ENCODE data around the gene B4GALT3.

B4GALT3 gene

GRCh38 chr1:161165742-161166668, 11.3 kb downstream of the B4GALT3 start, which contains the start of gene PPOX:
Gene PPOX, plus strand, starts transcription at chr1:161166426. Its CDS starts 422 bp downstream, at chr1:161166848.
- in situ Hi-C loops (cut with MboI; ENCODE audit: low sequenced_read_pairs), result no loop called here

DNA sequence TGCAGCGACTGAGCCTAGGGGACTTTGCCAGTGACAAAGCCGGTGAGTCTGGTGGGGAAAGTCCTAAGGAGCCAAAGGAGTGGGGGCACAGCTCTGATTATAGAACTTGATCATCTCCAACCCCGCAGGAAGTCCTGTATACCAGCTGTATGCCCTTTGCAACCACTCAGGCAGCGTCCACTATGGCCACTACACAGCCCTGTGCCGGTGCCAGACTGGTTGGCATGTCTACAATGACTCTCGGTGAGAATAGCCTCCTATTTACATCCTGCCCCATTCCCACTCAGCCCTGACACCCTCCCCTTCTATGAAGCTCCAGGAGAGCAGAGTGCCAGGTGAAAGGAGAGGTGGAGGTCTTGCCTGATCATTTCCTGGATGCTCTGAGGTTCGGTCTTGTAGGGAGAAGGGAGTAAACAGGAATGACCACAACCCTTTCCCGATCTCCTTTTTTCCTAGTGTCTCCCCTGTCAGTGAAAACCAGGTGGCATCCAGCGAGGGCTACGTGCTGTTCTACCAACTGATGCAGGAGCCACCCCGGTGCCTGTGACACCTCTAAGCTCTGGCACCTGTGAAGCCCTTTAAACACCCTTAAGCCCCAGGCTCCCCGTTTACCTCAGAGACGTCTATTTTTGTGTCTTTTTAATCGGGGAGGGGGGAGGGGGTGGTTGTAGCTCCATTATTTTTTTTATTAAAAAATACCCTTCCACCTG, 12.3 kb downstream of the B4GALT3 start:
- in situ Hi-C loops (cut with MboI; ENCODE audit: low sequenced_read_pairs), result no loop called here

- in situ Hi-C loops (cut with MboI; ENCODE audit: low sequenced_read_pairs), result no loop called here
Observed at GRCh38 chr1:161163793-161164192, 13.5 kb downstream of the B4GALT3 start.

GRCh38 chr1:161162806-161163205, 14.5 kb downstream of the B4GALT3 start:
- in situ Hi-C loops (cut with MboI; ENCODE audit: low sequenced_read_pairs), result no loop called here

DNA sequence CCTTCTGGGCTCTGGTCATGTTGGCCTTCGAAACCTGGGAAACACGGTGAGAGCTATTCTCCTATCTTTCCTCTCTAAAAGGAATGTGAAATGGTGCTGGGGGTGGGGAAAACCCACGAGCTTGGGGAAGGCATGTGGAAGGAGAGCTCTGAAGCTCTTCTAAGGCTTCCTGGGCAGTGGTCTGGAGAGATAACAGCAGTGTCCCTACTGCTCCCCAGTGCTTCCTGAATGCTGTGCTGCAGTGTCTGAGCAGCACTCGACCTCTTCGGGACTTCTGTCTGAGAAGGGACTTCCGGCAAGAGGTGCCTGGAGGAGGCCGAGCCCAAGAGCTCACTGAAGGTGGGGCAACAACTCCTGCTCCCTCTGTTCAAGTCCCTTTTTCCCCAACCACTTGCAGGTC, 15.3 kb downstream of the B4GALT3 start:
- in situ Hi-C loops (cut with MboI; ENCODE audit: low sequenced_read_pairs), result no loop called here

GRCh38 chr1:161161652-161162051, 15.7 kb downstream of the B4GALT3 start:
- in situ Hi-C loops (cut with MboI; ENCODE audit: low sequenced_read_pairs), result no loop called here

DNA sequence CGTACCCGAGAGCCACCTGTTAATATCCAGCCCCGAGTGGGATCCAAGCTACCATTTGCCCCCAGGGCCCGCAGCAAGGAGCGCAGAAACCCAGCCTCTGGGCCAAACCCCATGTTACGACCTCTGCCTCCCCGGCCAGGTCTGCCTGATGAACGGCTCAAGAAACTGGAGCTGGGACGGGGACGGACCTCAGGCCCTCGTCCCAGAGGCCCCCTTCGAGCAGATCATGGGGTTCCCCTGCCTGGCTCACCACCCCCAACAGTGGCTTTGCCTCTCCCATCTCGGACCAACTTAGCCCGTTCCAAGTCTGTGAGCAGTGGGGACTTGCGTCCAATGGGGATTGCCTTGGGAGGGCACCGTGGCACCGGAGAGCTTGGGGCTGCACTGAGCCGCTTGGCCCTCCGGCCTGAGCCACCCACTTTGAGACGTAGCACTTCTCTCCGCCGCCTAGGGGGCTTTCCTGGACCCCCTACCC, 16.6 kb downstream of the B4GALT3 start:
- in situ Hi-C loops (cut with MboI; ENCODE audit: low sequenced_read_pairs), result no loop called here

GRCh38 chr1:161159913-161160243, 17.4 kb downstream of the B4GALT3 start:
- in situ Hi-C loops (cut with MboI; ENCODE audit: low sequenced_read_pairs), result no loop called here

GRCh38 chr1:161159087-161159912, 18.0 kb downstream of the B4GALT3 start, which contains the start of gene USP21:
Gene USP21, plus strand, starts transcription at chr1:161159500. Its CDS starts 1,141 bp downstream, at chr1:161160641.
- in situ Hi-C loops (cut with MboI; ENCODE audit: low sequenced_read_pairs), result no loop called here

DNA sequence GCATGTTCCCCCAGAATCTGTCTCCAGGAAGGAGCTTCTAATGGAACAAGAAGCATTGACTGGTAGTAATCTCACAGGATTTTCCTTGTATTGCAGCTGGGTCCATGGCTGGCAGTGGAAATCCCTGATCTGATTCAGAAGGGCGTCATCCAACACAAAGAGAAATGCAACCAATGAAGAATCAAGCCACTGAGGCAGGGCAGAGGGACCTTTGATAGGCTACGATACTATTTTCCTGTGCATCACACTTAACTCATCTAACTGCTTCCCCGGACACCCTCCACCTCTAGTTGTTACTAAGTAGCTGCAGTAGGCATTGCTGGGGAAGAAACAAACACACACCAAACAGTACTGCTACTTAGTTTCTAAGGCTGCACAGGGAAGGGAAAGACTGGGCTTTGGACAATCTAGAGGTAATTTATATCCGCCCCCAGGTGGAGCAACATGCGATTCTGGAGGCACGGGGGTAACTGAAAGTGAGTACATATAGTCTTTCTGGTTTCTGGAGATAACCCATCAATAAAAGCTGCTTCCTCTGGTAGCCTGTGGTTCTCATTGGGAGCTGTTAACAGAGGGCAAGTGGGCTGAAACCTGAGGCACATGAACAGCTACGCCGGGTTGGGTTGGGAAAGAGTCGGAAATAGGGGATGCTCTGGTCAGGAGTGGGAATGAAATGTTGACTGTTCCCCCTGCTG, 18.8 kb downstream of the B4GALT3 start:
- in situ Hi-C loops (cut with MboI; ENCODE audit: low sequenced_read_pairs), result no loop called here

- in situ Hi-C loops (cut with MboI; ENCODE audit: low sequenced_read_pairs), result no loop called here
Observed at GRCh38 chr1:161157867-161158266, 19.4 kb downstream of the B4GALT3 start.

DNA sequence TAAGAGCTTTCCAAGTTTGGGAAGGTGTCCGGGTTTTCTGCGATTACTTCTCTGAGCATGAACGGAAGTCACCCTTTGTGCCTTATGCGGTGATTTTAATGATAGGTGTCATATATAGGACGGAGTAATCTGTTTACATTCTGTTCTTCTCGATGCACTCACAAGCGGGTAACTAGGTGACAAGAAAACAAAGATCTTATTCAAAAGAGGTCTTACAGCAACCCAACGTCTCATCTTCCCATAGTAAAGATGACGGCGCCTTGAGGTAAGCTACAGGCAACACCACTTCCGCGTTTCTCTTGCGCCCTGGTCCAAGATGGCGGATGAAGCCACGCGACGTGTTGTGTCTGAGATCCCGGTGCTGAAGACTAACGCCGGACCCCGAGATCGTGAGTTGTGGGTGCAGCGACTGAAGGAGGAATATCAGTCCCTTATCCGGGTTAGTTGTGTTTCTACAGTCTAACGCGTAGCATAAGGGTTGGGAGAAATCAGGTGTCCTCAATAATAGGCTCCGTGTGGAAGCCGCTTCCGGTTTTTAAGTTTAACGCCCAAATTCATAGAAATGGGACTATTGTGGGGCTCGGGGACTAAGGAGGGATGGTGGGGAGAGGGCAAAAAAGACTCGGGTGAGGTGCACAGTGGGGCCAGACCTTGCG, 23.5 kb downstream of the B4GALT3 start, which contains the start of gene UFC1:
UFC1 (plus strand) TSS at position 297 of the 656 bp plus-strand sequence; CDS start at position 317, 20 bp downstream.
- in situ Hi-C loops (cut with MboI; ENCODE audit: low sequenced_read_pairs), result no loop called here

GRCh38 chr1:161153176-161153575, 24.1 kb downstream of the B4GALT3 start:
- in situ Hi-C loops (cut with MboI; ENCODE audit: low sequenced_read_pairs), result no loop called here

- in situ Hi-C loops (cut with MboI; ENCODE audit: low sequenced_read_pairs), result no loop called here
Observed at GRCh38 chr1:161145832-161146231, 31.5 kb downstream of the B4GALT3 start.

DNA sequence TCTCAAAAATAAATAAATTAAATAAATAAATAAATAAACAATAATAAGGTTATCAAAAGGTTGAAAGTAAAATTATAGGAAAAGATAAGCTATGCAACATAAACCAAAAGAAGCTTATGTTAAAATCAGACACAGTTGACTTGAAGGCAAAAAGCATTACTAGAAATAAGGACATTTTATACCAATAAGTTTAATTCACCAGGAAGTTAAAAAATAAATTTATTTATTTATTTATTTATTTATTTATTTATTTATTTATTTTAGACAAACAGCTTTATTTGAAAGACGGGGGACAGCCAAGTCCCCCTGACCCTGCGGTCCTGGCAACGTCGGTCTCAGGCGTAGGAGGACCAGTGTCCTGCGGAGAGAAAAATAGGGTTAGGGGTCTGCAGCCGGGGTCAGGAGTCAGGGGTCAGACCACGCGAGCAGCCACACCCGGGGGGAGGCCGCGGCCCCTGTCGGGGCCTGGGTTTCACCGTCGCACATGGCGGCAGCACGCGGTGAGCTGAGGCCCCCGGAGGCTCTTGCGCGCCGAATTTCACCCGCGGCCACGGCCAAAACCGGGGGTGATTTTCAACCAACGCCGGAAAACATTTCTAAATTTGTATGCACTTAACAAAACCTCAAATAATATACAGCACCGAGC, 36.4 kb downstream of the B4GALT3 start:
- in situ Hi-C loops (cut with MboI; ENCODE audit: low sequenced_read_pairs), result no loop called here

GRCh38 chr1:161139766-161140165, 37.5 kb downstream of the B4GALT3 start:
- in situ Hi-C loops (cut with MboI; ENCODE audit: low sequenced_read_pairs), result no loop called here

- in situ Hi-C loops (cut with MboI; ENCODE audit: low sequenced_read_pairs), result no loop called here
Observed at GRCh38 chr1:161138431-161138830, 38.9 kb downstream of the B4GALT3 start.

GRCh38 chr1:161137881-161138280, 39.4 kb downstream of the B4GALT3 start:
- in situ Hi-C loops (cut with MboI; ENCODE audit: low sequenced_read_pairs), result no loop called here

GRCh38 chr1:161133220-161133740, 44.0 kb downstream of the B4GALT3 start:
- in situ Hi-C loops (cut with MboI; ENCODE audit: low sequenced_read_pairs), result no loop called here
